Nasal cavity respiratory epithelium epithelial cell of viscerocranial mucosa (primary cell): Measurements from ENCODE around the gene CCDC190. TPM values are rescaled to one million over a fixed set of nuclear protein-coding genes. Genes with fewer than 3 reads are reported as not detected.

Experiments used
- total RNA-seq: library from RNA; depleted of rRNA; stranded (reverse); fragments of >200 nt; gene quantifications from 2 replicates; pipeline ENCODE4 v1.2.3, GENCODE V29; 2014

Gene CCDC190, protein sequence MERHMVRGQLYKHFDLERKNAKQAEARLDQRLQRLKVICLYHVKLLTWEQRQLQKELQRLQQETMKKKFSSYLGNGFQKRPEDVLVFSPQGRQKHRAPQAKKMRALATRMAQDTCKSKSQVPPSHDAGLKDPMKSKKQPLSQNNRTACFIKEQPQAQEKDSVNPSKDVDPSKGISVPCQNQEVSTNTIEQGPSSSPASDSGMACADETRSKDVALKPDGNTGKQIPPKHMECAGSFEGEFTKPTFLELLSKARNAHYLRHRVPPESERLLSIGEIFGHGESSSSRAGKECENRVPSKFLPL
- not detected in 2 replicates for total RNA-seq

DNA sequence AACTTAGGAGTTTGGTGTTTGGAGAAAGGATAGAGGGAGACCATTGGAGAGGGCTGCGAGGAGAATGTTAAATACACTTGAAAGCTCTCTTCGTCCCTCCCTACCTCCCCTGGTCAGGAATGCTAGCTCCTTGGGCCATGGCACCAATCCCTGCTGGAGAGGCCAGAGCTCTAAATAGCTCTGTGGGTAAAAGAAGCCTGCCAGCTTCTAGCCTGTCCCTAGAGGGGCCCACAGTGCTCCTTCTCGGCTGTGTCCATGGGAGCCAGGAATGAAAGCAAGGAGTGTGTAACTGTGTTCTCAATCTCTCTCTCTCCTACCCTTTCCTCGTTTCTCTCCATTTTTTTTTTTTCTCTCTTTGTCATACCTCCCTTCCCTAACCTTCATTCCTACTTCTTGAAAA lies at the start of gene CCDC190:
Gene CCDC190 (minus strand): TSS at position 75 of the 400 bp plus-strand sequence. CDS start 1,529 bp downstream, outside the sequence.

Other genes with a start within 250 kb of the CCDC190 start
- 2.4 and 7.2 TPM in 2 replicates for gene DDR2, start 228.7 kb downstream of the CCDC190 start, total RNA-seq
- gene HSD17B7, start 70.5 kb downstream of the CCDC190 start, total RNA-seq, result 19.4 and 35.5 TPM in 2 replicates
- 0.07 TPM in 1 of 2 replicates, not detected in the other for gene RGS4, start 208.2 kb upstream of the CCDC190 start, total RNA-seq